Osteocyte (in vitro differentiated cells): ENCODE data around the gene CFB. TPM values are rescaled to one million over a fixed set of nuclear protein-coding genes. Genes with fewer than 3 reads are reported as not detected.

ENCODE experiments used
- DNase-seq: peaks from one replicate; pipeline ENCODE4 v3.0.0; 2021; ENCODE audit warnings: mixed read lengths; ENCODE audit not compliant: unreplicated experiment; ENCODE audit errors: extremely low spot score
- H3K27ac Mint-ChIP-seq: one replicate; pipeline ENCODE4 v1.8.0; 2021; ENCODE audit warnings: mild to moderate bottlenecking, mixed read lengths; ENCODE audit not compliant: unreplicated experiment
- H3K27me3 Mint-ChIP-seq: one replicate; pipeline ENCODE4 v1.8.0; 2021; ENCODE audit warnings: mixed read lengths; ENCODE audit not compliant: unreplicated experiment
- H3K36me3 Mint-ChIP-seq: one replicate; pipeline ENCODE4 v1.8.0; 2021; ENCODE audit warnings: mixed read lengths; ENCODE audit not compliant: unreplicated experiment
- H3K4me1 Mint-ChIP-seq: one replicate; pipeline ENCODE4 v1.8.0; 2021; ENCODE audit warnings: mixed read lengths; ENCODE audit not compliant: unreplicated experiment
- H3K4me3 Mint-ChIP-seq: one replicate; pipeline ENCODE4 v1.8.0; 2021; ENCODE audit warnings: mild to moderate bottlenecking, moderate library complexity, mixed read lengths; ENCODE audit not compliant: unreplicated experiment
- H3K9me3 Mint-ChIP-seq: one replicate; pipeline ENCODE4 v1.8.0; 2021; ENCODE audit warnings: mixed read lengths; ENCODE audit not compliant: unreplicated experiment
- CTCF ChIP-seq: fragments of 200-600 bp; sonication (generic); IDR thresholded peaks from 2 replicates; pipeline ENCODE4 v1.5.0; 2021; ENCODE audit warnings: antibody characterized with exemption, mild to moderate bottlenecking, moderate library complexity
- total RNA-seq: library from RNA; stranded (reverse); gene quantifications from 2 replicates; pipeline ENCODE4 v1.2.1, GENCODE V29; 2021

The CFB gene
- total RNA-seq, 1 donor from 2014 or later = 6.9 TPM

- TF ChIP-seq CTCF = no peak
- no peak overlapping the region for H3K27ac Mint-ChIP-seq
These were observed 19.8 kb downstream of the CFB start for GRCh38 chr6:31965700-31966099.

GRCh38 chr6:31966506-31966905, 20.6 kb downstream of the CFB start:
- peaks cover 19% of the 10 kb centered on the region for H3K4me1 Mint-ChIP-seq
- no peak for TF ChIP-seq CTCF
- no peaks in the 10 kb centered on the region for H3K27me3 Mint-ChIP-seq
- no peak overlapping the region for H3K4me3 Mint-ChIP-seq
- peaks cover 44% of the 10 kb centered on the region for H3K36me3 Mint-ChIP-seq
- no peaks in the 10 kb centered on the region for H3K9me3 Mint-ChIP-seq
- H3K27ac Mint-ChIP-seq = no peak overlapping the region
- no peak for DNase-seq

More at GRCh38 chr6:31965700-31966099, 19.8 kb downstream of the CFB start:
- Mint-ChIP-seq H3K4me3 (no peak overlapping the region), H3K4me1 (peaks cover 11% of the 10 kb centered on the region), H3K9me3 (no peaks in the 10 kb centered on the region), H3K36me3 (peaks cover 49% of the 10 kb centered on the region), H3K27me3 (no peaks in the 10 kb centered on the region)
- no peak for DNase-seq

GRCh38 chr6:31966997-31967925, 21.4 kb downstream of the CFB start:
- peaks cover 37% of the 10 kb centered on the region for H3K36me3 Mint-ChIP-seq

GRCh38 chr6:31967926-31968320, 22.0 kb downstream of the CFB start:
- DNase-seq = no peak
- no peak overlapping the region for H3K27ac Mint-ChIP-seq
- H3K27me3 Mint-ChIP-seq = no peaks in the 10 kb centered on the region
- no peaks in the 10 kb centered on the region for H3K9me3 Mint-ChIP-seq
- peaks cover 24% of the 10 kb centered on the region for H3K4me1 Mint-ChIP-seq
- TF ChIP-seq CTCF = no peak
- peaks cover 31% of the 10 kb centered on the region for H3K36me3 Mint-ChIP-seq
- no peak overlapping the region for H3K4me3 Mint-ChIP-seq

More at GRCh38 chr6:31966997-31967925, 21.4 kb downstream of the CFB start:
- DNase-seq = no peak
- Mint-ChIP-seq H3K4me3 (no peak overlapping the region), H3K4me1 (peaks cover 19% of the 10 kb centered on the region), H3K27me3 (no peaks in the 10 kb centered on the region), H3K27ac (no peak overlapping the region), H3K9me3 (no peaks in the 10 kb centered on the region)
- no peak for TF ChIP-seq CTCF

GRCh38 chr6:31968326-31968725, 22.4 kb downstream of the CFB start:
- no peaks in the 10 kb centered on the region for H3K27me3 Mint-ChIP-seq
- no peak overlapping the region for H3K27ac Mint-ChIP-seq
- H3K9me3 Mint-ChIP-seq = no peaks in the 10 kb centered on the region
- no peak overlapping the region for H3K4me3 Mint-ChIP-seq
- peaks cover 28% of the 10 kb centered on the region for H3K36me3 Mint-ChIP-seq
- peaks cover 28% of the 10 kb centered on the region for H3K4me1 Mint-ChIP-seq
- no peak for TF ChIP-seq CTCF
- no peak for DNase-seq
